Natural killer cell (primary cell): ENCODE measurements around the gene SPP1. TPM values are rescaled to one million over a fixed set of nuclear protein-coding genes. Genes with fewer than 3 reads are reported as not detected.

Experiments
- ATAC-seq, 3 donors: fragments of 150-1000 bp in 2 of 3; fragments of 200-7000 bp in 1 of 3; cut with Tn5 transposase; 1 replicate in 1 of 3; 2 replicates in 2 of 3; pipeline ENCODE4 v1.10.0; 2021; ENCODE audit warnings: mild to moderate bottlenecking in 2 of 3, moderate library complexity in 2 of 3
- DNase-seq, 2 donors: peaks; one replicate each; pipeline versions ENCODE4 v3.0.0 to v3.0.0-alpha.2; 2013 to 2021; ENCODE audit warnings: mixed read lengths in 1 of 2
- H3K27ac ChIP-seq: one replicate; pipeline ENCODE4 v1.5.1; 2013; ENCODE audit warnings: mild to moderate bottlenecking, low read length
- H3K27me3 ChIP-seq: one replicate; pipeline ENCODE4 v1.6.1; 2013; ENCODE audit warnings: low read length; ENCODE audit not compliant: control insufficient read depth, insufficient read depth
- H3K36me3 ChIP-seq: one replicate; pipeline ENCODE4 v1.6.1; 2013; ENCODE audit warnings: low read length; ENCODE audit not compliant: control insufficient read depth, insufficient read depth
- H3K4me1 ChIP-seq: one replicate; pipeline ENCODE4 v1.6.1; 2013; ENCODE audit warnings: low read length; ENCODE audit not compliant: control insufficient read depth, insufficient read depth
- H3K4me3 ChIP-seq: one replicate; pipeline ENCODE4 v1.5.1; 2013; ENCODE audit warnings: low read length
- H3K9me3 ChIP-seq: one replicate; pipeline ENCODE4 v1.6.1; 2013; ENCODE audit warnings: low read length; ENCODE audit not compliant: control insufficient read depth, insufficient read depth
- H3K27ac Mint-ChIP-seq, 2 donors: one replicate each; pipeline ENCODE4 v1.8.0; 2022; ENCODE audit warnings: mild to moderate bottlenecking in 2 of 2, mixed read lengths in 2 of 2, moderate library complexity in 1 of 2
- H3K27me3 Mint-ChIP-seq, 2 donors: one replicate each; pipeline ENCODE4 v1.8.0; 2022; ENCODE audit warnings: low read depth in 2 of 2, mixed read lengths in 2 of 2
- H3K36me3 Mint-ChIP-seq: one replicate; pipeline ENCODE4 v1.8.0; 2022; ENCODE audit warnings: mixed read lengths
- H3K4me1 Mint-ChIP-seq, 2 donors: one replicate each; pipeline ENCODE4 v1.8.0; 2022; ENCODE audit warnings: mixed read lengths in 2 of 2
- H3K4me3 Mint-ChIP-seq: one replicate; pipeline ENCODE4 v1.8.0; 2022; ENCODE audit warnings: mild to moderate bottlenecking, moderate library complexity, mixed read lengths
- H3K9me3 Mint-ChIP-seq, 2 donors: one replicate each; pipeline ENCODE4 v1.8.0; 2022; ENCODE audit warnings: mixed read lengths in 2 of 2
- WGBS: methylation state at CpG from one replicate; pipeline ENCODE4 v1.1.7; 2013; ENCODE audit warnings: missing lambda C conversion rate; ENCODE audit not compliant: insufficient coverage; 5-methylcytosine and 5-hydroxymethylcytosine counted together
- intact Hi-C: fragments of 100-400 bp; cut with micrococcal nuclease; formaldehyde crosslinking; loops from one replicate; pipeline ENCODE4 v1.14.2; 2022
- total RNA-seq, 4 donors: library from RNA; stranded (reverse); fragments of 120-200 nt in 1 of 4; gene quantifications; one replicate each; pipeline versions ENCODE4 v1.2.3 to v1.2.4, GENCODE V29; 2013 to 2022
- TF ChIP-seq, protein P1 (sequence below): fragments of 200-600 bp; IDR thresholded peaks from one replicate; pipeline ENCODE4 v1.8.0; 2022; ENCODE audit warnings: antibody characterized with exemption

SPP1 gene
- total RNA-seq, 3 donors from 2014 or later (not counting 1 experiment from before 2014, with no cell fraction given) = not detected

DNA sequence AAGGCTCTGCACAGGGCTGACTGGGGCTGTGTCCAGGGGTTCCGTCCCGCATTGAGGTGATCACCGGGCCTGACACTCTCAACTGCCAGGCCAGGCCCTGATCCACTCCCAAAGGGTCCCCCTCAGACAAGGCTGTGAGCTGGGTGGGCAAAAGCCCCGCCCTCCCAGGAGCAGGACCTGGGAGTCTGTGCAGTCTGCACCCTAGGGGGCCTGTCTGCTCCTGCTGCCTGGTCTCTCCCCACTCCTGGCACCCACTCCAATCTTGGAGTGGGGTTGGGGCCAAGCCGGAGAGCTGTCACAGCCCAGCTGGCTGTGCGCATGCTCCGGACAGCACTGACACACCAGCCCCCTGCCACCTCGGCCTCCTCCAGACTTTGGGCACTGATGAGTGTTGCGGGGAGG, 9.4 kb upstream of the SPP1 start:
- Histone ChIP-seq H3K27ac (no peak overlapping the region), H3K27me3 (no peaks in the 10 kb centered on the region), H3K4me1 (no peaks in the 10 kb centered on the region), H3K36me3 (no peaks in the 10 kb centered on the region), H3K9me3 (no peaks in the 10 kb centered on the region), H3K4me3 (no peak overlapping the region)
- intact Hi-C loops = no loop called here
- no peaks in the 10 kb centered on the region for H3K4me1 Mint-ChIP-seq
- H3K4me3 Mint-ChIP-seq = no peak overlapping the region
- TF ChIP-seq, protein P1, sequence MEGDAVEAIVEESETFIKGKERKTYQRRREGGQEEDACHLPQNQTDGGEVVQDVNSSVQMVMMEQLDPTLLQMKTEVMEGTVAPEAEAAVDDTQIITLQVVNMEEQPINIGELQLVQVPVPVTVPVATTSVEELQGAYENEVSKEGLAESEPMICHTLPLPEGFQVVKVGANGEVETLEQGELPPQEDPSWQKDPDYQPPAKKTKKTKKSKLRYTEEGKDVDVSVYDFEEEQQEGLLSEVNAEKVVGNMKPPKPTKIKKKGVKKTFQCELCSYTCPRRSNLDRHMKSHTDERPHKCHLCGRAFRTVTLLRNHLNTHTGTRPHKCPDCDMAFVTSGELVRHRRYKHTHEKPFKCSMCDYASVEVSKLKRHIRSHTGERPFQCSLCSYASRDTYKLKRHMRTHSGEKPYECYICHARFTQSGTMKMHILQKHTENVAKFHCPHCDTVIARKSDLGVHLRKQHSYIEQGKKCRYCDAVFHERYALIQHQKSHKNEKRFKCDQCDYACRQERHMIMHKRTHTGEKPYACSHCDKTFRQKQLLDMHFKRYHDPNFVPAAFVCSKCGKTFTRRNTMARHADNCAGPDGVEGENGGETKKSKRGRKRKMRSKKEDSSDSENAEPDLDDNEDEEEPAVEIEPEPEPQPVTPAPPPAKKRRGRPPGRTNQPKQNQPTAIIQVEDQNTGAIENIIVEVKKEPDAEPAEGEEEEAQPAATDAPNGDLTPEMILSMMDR = no peak
- DNase-seq = no peak
- ATAC-seq = no peak
- no peak overlapping the region for H3K27ac Mint-ChIP-seq
- 92% methylated on average over 9 of the region's 9 CpGs for WGBS
- H3K9me3 Mint-ChIP-seq = no peaks in the 10 kb centered on the region
- peaks cover 10 to 16% of the 10 kb centered on the region in 2 donors for H3K27me3 Mint-ChIP-seq
- H3K36me3 Mint-ChIP-seq = no peaks in the 10 kb centered on the region

DNA sequence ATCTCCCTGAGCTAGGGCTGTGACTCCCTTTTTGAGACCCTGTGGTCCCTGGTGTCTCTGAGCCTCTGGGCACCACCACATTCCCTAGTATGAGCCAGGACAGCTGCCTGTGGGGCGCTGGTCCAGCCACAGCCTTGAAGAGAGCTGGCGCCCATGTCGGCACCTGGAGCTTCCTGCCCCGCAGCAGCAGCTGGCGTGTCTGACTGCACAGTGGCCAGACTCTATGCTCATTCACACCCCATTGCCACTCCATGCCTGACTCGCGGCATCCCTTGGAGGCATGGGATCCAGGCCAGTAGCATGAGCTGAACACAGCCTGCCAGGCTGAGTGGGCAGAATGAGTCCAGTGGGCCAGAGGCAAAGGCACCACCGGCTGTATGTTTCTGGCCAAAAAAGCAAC, 8.3 kb upstream of the SPP1 start:
- 85% methylated on average over 8 of the region's 8 CpGs for WGBS
- ATAC-seq = no peak
- Histone ChIP-seq H3K27me3 (peaks cover 3% of the 10 kb centered on the region), H3K36me3 (no peaks in the 10 kb centered on the region), H3K9me3 (no peaks in the 10 kb centered on the region), H3K27ac (no peak overlapping the region), H3K4me3 (no peak overlapping the region), H3K4me1 (no peaks in the 10 kb centered on the region)
- H3K9me3 Mint-ChIP-seq = no peaks in the 10 kb centered on the region
- TF ChIP-seq, protein P1 = no peak
- H3K36me3 Mint-ChIP-seq = no peaks in the 10 kb centered on the region
- H3K27me3 Mint-ChIP-seq = peaks cover 16 to 26% of the 10 kb centered on the region in 2 donors
- no peak for DNase-seq
- H3K4me3 Mint-ChIP-seq = no peak overlapping the region
- intact Hi-C loops = no loop called here
- H3K4me1 Mint-ChIP-seq = no peaks in the 10 kb centered on the region
- no peak overlapping the region for H3K27ac Mint-ChIP-seq

DNA sequence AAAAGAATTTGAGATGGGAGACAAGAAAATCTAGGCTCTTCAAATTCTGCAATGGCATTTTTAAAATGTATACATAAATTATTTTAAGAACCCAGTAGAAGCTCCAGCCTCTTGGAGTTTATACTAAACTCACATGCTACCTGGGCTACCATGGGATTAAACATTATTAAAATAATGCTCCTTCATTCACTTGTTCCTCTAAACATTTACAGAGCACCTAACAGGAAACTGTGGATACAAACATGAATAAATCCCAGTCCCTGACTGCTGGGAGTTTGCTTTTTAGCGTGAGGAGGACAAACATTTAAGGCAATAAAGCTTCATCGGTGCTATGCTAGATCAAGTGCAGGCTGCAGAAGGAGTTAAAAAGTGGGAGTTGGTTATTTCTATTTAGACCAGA, 5.4 kb upstream of the SPP1 start:
- no peak for DNase-seq
- Mint-ChIP-seq H3K4me1 (peaks cover under 1% of the 10 kb centered on the region in 2 donors), H3K27me3 (peaks cover 26 to 47% of the 10 kb centered on the region in 2 donors), H3K9me3 (no peaks in the 10 kb centered on the region), H3K36me3 (no peaks in the 10 kb centered on the region), H3K27ac (no peak overlapping the region), H3K4me3 (no peak overlapping the region)
- H3K27me3 ChIP-seq = peaks cover 17% of the 10 kb centered on the region
- no peaks in the 10 kb centered on the region for H3K9me3 ChIP-seq
- H3K27ac ChIP-seq = no peak overlapping the region
- TF ChIP-seq, protein P1 = no peak
- ATAC-seq = no peak
- no peak overlapping the region for H3K4me3 ChIP-seq
- no peaks in the 10 kb centered on the region for H3K36me3 ChIP-seq
- WGBS = 83% methylated on average over 2 of the region's 2 CpGs
- intact Hi-C loops = no loop called here
- no peaks in the 10 kb centered on the region for H3K4me1 ChIP-seq

DNA sequence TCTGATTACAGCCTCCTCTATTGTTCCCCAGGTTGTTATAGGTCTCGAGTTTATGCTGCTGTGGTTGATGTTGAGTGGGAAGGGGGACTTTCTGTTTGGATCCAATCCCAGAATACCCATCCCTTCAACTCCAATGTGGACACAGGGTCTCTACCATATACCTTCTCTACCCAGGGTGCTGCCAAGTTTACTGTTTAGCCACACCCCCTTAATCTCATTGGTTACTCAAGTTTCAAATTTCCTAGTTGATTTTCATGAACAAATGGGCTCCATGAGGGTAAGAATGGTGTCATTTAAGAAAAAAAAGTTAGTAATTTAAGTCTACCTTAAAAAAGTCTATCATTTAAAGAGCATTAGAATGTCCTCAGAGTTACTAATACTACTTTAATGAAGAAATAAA, 3.6 kb upstream of the SPP1 start:
- no peaks in the 10 kb centered on the region for H3K9me3 ChIP-seq
- TF ChIP-seq, protein P1 = no peak
- peaks cover 4% of the 10 kb centered on the region for H3K4me1 ChIP-seq
- Mint-ChIP-seq H3K4me3 (no peak overlapping the region), H3K27me3 (peaks cover 30 to 53% of the 10 kb centered on the region in 2 donors), H3K9me3 (no peaks in the 10 kb centered on the region), H3K27ac (no peak overlapping the region), H3K36me3 (no peaks in the 10 kb centered on the region), H3K4me1 (peaks cover 5 to 6% of the 10 kb centered on the region in 2 donors)
- no peak overlapping the region for H3K4me3 ChIP-seq
- no peak overlapping the region for H3K27ac ChIP-seq
- no peaks in the 10 kb centered on the region for H3K36me3 ChIP-seq
- no CpG with 5 or more reads among the region's 1 CpG for WGBS
- no peak for DNase-seq
- intact Hi-C loops = no loop called here
- ATAC-seq = no peak
- peaks cover 23% of the 10 kb centered on the region for H3K27me3 ChIP-seq
